Panc1 (cell line): ENCODE results near the gene SFN. TPM values are rescaled to one million over a fixed set of nuclear protein-coding genes. Genes with fewer than 3 reads are reported as not detected.
"Not testable (repeated sequence)": the region's sequence is repeated elsewhere in the genome, so short reads cannot be mapped to it uniquely, and the experiment has no call there.

Source experiments
- ATAC-seq: fragments of 200-7000 bp; cut with Tn5 transposase; 2 replicates; pipeline ENCODE4 v1.9.1; 2020; ENCODE audit warnings: mild to moderate bottlenecking, moderate library complexity
- BruUV-seq: library from RNA; stranded (reverse); fragments of 400-500 nt; replicated peaks from 2 replicates; lab custom pipeline; 2021; lab: Mats Ljungman, UMichigan
- CTCF ChIA-PET: fragments of 300-600 bp; sonication (Branson Sonifier 250); formaldehyde crosslinking; loops from one replicate; lab custom pipeline; 2022; ENCODE audit warnings: antibody characterized with exemption; lab: Charles Lee
- POLR2A ChIA-PET: fragments of 300-600 bp; sonication (Branson Sonifier 250); formaldehyde crosslinking; loops from one replicate; lab custom pipeline; 2022; ENCODE audit warnings: antibody characterized with exemption; lab: Charles Lee
- DNase-seq: peaks from one replicate; pipeline ENCODE4 v3.0.0-alpha.2; 2010; ENCODE audit warnings: low read depth, low spot score
- H3K27ac ChIP-seq: 2 replicates; pipeline ENCODE4 v1.5.1; 2011; ENCODE audit warnings: mild to moderate bottlenecking, low read length, inconsistent platforms
- H3K27me3 ChIP-seq: fragments of 200-500 bp; sonication (Bioruptor generic); 2 replicates; pipeline ENCODE4 v1.6.0; 2014; ENCODE audit warnings: low read length, inconsistent platforms; ENCODE audit not compliant: control insufficient read depth, insufficient read depth
- H3K36me3 ChIP-seq: fragments of 200-500 bp; sonication (Bioruptor generic); 2 replicates; pipeline ENCODE4 v1.5.1; 2014; ENCODE audit warnings: inconsistent platforms, mild to moderate bottlenecking, low read length, moderate library complexity; ENCODE audit not compliant: control insufficient read depth, insufficient read depth
- H3K4me1 ChIP-seq: 2 replicates; pipeline ENCODE4 v1.5.1; 2011; ENCODE audit warnings: inconsistent platforms, mild to moderate bottlenecking, low read length, moderate library complexity; ENCODE audit not compliant: control insufficient read depth, insufficient read depth
- H3K4me3 ChIP-seq, 2 experiments: 2 replicates each; pipeline ENCODE4 v1.5.1; 2011 to 2012; ENCODE audit warnings: low read depth in 2 of 2, low read length in 2 of 2, mild to moderate bottlenecking in 2 of 2, inconsistent platforms in 1 of 2, moderate library complexity in 1 of 2
- H3K9me3 ChIP-seq: fragments of 200-500 bp; sonication (Bioruptor generic); 2 replicates; pipeline ENCODE4 v1.5.1; 2014; ENCODE audit warnings: low read depth, mild to moderate bottlenecking, inconsistent platforms, low read length, moderate library complexity; ENCODE audit not compliant: control insufficient read depth, insufficient read depth
- CTCF ChIP-seq: fragments of 450-650 bp; IDR thresholded peaks from 2 replicates; pipeline ENCODE4 v1.5.1; 2017; ENCODE audit warnings: mild to moderate bottlenecking
- POLR2AphosphoS5 ChIP-seq: IDR thresholded peaks from 2 replicates; pipeline ENCODE4 v1.6.1; 2012; ENCODE audit warnings: mild to moderate bottlenecking, low read depth, low read length, moderate library complexity
- REST ChIP-seq, 2 experiments: IDR thresholded peaks; 2 replicates each; pipeline ENCODE4 v1.6.1; 2011 to 2012; ENCODE audit warnings: low read depth in 2 of 2, control low read depth in 1 of 2, low read length in 1 of 2, mild to moderate bottlenecking in 1 of 2, moderate library complexity in 1 of 2; ENCODE audit not compliant: insufficient read depth in 1 of 2
- SIN3A ChIP-seq: IDR thresholded peaks from 2 replicates; pipeline ENCODE4 v1.6.1; 2012; ENCODE audit warnings: low read depth, mild to moderate bottlenecking, low read length, moderate library complexity, borderline replicate concordance; ENCODE audit not compliant: insufficient read depth
- TCF7L2 ChIP-seq: IDR thresholded peaks from 2 replicates; pipeline ENCODE4 v1.6.1; 2011; ENCODE audit warnings: mild to moderate bottlenecking, low read depth, low read length, inconsistent platforms
- in situ Hi-C: cut with HindIII; loops from 2 replicates; pipeline ENCODE4 v1.10.0; 2016; ENCODE audit warnings: low sequenced_read_pairs, low pct_unique_long_range_greater_than_20kb
- intact Hi-C: fragments of 100-400 bp; cut with micrococcal nuclease; formaldehyde crosslinking; loops from one replicate; pipeline ENCODE4 v1.10.0; 2022; ENCODE audit not compliant: unreplicated experiment
- total RNA-seq: library from RNA; stranded (reverse); gene quantifications from one replicate; pipeline ENCODE4 v1.2.1, GENCODE V29; 2021; ENCODE audit not compliant: unreplicated experiment

Gene SFN
- total RNA-seq, 1 experiment from 2014 or later = 188 TPM

GRCh38 chr1:26879793-26880192 is 16.8 kb downstream of the SFN start:
- CTCF ChIA-PET = no interaction called here
- H3K36me3 ChIP-seq = peaks cover 15% of the 10 kb centered on the region; the same call in 1 of the 2 replicates
- no peaks in the 10 kb centered on the region for H3K4me1 ChIP-seq
- no peak overlapping the region for H3K27ac ChIP-seq
- intact Hi-C loops (loop anchor here (5.0 kb wide), 1 partner anchor 277 kb away; no protein-coding TSS in a partner anchor), in situ Hi-C loops (no loop called here)
- no peaks in the 10 kb centered on the region for H3K9me3 ChIP-seq
- no peak for TF ChIP-seq POLR2AphosphoS5
- no peak for TF ChIP-seq CTCF
- no peak for TF ChIP-seq TCF7L2
- no peak for TF ChIP-seq SIN3A
- no peak for TF ChIP-seq REST (IDR thresholded peaks at IDR 0.05; ENCODE audit: insufficient read depth in 1 of 2, low read depth in 2 of 2, low read length in 1 of 2)
- ATAC-seq (no peak), DNase-seq (no peak)
- no peaks in the 10 kb centered on the region for H3K27me3 ChIP-seq
- BruUV-seq = no TSS peak
- POLR2A ChIA-PET = no interaction called here
- no peak overlapping the region for H3K4me3 ChIP-seq

- H3K4me3 ChIP-seq, H3K9me3 ChIP-seq, DNase-seq, H3K27ac ChIP-seq, intact Hi-C loops, in situ Hi-C loops, H3K4me1 ChIP-seq, H3K27me3 ChIP-seq, BruUV-seq: not testable (repeated sequence)
- peak; percentile 72 for ATAC-seq
- POLR2A ChIA-PET = interaction anchor here (0.6 to 2.0 kb wide), 4 partner anchors 19 to 217 kb away, joined by 3 to 7 read pairs (median 4); partner anchors contain the start of gene GPATCH3
- CTCF ChIA-PET = interaction anchor here (0.6 kb wide), 2 partner anchors 20 to 381 kb away, joined by 3 to 4 read pairs; no protein-coding TSS in a partner anchor
- H3K36me3 ChIP-seq = peaks cover 17% of the 10 kb centered on the region; the same call in 1 of the 2 replicates
Observed at GRCh38 chr1:26881611-26882010, 18.7 kb downstream of the SFN start.

GRCh38 chr1:26882696-26883463 is 19.9 kb downstream of the SFN start:
- CTCF ChIA-PET = no interaction called here
- ATAC-seq = no peak
- Histone ChIP-seq H3K4me3 (no peak overlapping the region), H3K4me1 (no peaks in the 10 kb centered on the region), H3K27ac (no peak overlapping the region), H3K36me3 (peaks cover 18% of the 10 kb centered on the region; the same call in 1 of the 2 replicates), H3K27me3 (no peaks in the 10 kb centered on the region), H3K9me3 (no peaks in the 10 kb centered on the region)
- DNase-seq = no peak
- TF ChIP-seq CTCF (no peak), SIN3A (no peak), POLR2AphosphoS5 (no peak; the same call in 1 of the 2 replicates), TCF7L2 (no peak), REST (IDR thresholded peaks at IDR 0.05; ENCODE audit: insufficient read depth in 1 of 2, low read depth in 2 of 2, low read length in 1 of 2) (no peak)
- intact Hi-C loops = no loop called here
- TSS peak; percentile 48 for BruUV-seq
- POLR2A ChIA-PET = interaction anchor here (0.5 to 2.0 kb wide), 4 partner anchors 12 to 38 kb away, joined by 3 to 7 read pairs (median 4); partner anchors contain the start of gene GPATCH3
- in situ Hi-C loops = no loop called here
